Right cardiac atrium (tissue), 5 donors: ENCODE results near the gene C3orf18. TPM values are rescaled to one million over a fixed set of nuclear protein-coding genes. Genes with fewer than 3 reads are reported as not detected.

Experiments
- ATAC-seq, 2 donors: fragments of 200-7000 bp; cut with Tn5 transposase; one replicate each; pipeline versions ENCODE4 v1.8.0 to v1.9.1; 2020; ENCODE audit warnings: moderate library complexity in 2 of 2, mild to moderate bottlenecking in 1 of 2
- DNase-seq, 3 donors: peaks; one replicate each; pipeline ENCODE4 v3.0.0-alpha.2; 2020
- H3K27ac ChIP-seq: one replicate; pipeline ENCODE4 v1.5.1; 2013; ENCODE audit warnings: mild to moderate bottlenecking, low read length, control low read depth, moderate library complexity
- H3K27me3 ChIP-seq: one replicate; pipeline ENCODE4 v1.6.1; 2013; ENCODE audit not compliant: control insufficient read depth, insufficient read depth
- H3K4me1 ChIP-seq: one replicate; pipeline ENCODE4 v1.6.1; 2013; ENCODE audit warnings: low read length; ENCODE audit not compliant: control insufficient read depth, insufficient read depth
- H3K4me3 ChIP-seq: one replicate; pipeline ENCODE4 v1.5.1; 2013; ENCODE audit warnings: low read length, control low read depth
- H3K9me3 ChIP-seq: one replicate; pipeline ENCODE4 v1.6.1; 2013; ENCODE audit warnings: low read length; ENCODE audit not compliant: control insufficient read depth
- WGBS: extraction: QIAGEN DNeasy Blood & Tissue Kit; methylation state at CpG from one replicate; pipeline ENCODE4 v1.1.7; 2013; 5-methylcytosine and 5-hydroxymethylcytosine counted together
- intact Hi-C, 4 donors: fragments of 100-400 bp; cut with DNase I; formaldehyde crosslinking; loops; one replicate each; pipeline versions ENCODE4 v1.11.0 to v1.14.0; 2022 to 2023
- polyA plus RNA-seq: library from polyadenylated mRNA; stranded (reverse); fragments of 200-250 nt; gene quantifications from one replicate; pipeline ENCODE4 v1.2.3, GENCODE V29; 2013
- total RNA-seq, 4 donors: library from RNA; stranded (reverse); fragmentation: NEBNext Ultra II Directional; extraction: Animal tissue kit (Norgen Biotek cat#: 25700); gene quantifications; one replicate each; pipeline ENCODE4 v1.2.1, GENCODE V29; 2021
- donor health status: healthy with polysubstance abuse.
- donor health status: DM: no; HTN: yes; CAD: no.
- donor health status: DM: no; HTN: no; CAD: no.
- donor health status: DM: no; HTN: yes; CAD: no; lungs with severe emphysema.
- donor health status: DM: yes; HTN: yes; CAD: no.

The C3orf18 gene
- total and polyA plus RNA-seq, 5 donors: 27.2 to 44.2 (median 38.2) TPM

- 90% methylated on average over 4 of the region's 4 CpGs for WGBS
- Histone ChIP-seq H3K9me3 (no peaks in the 10 kb centered on the region), H3K27me3 (no peaks in the 10 kb centered on the region), H3K4me3 (no peak overlapping the region), H3K4me1 (peaks cover 20% of the 10 kb centered on the region), H3K27ac (no peak overlapping the region)
- DNase-seq (no peak), ATAC-seq (no peak)
- intact Hi-C loops: no loop called here
Observed at GRCh38 chr3:50588759-50589433, 21.3 kb upstream of the C3orf18 start.

- Histone ChIP-seq H3K4me1 (peaks cover 24% of the 10 kb centered on the region), H3K27ac (peak overlapping the region; percentile 53), H3K9me3 (no peaks in the 10 kb centered on the region), H3K4me3 (no peak overlapping the region), H3K27me3 (no peaks in the 10 kb centered on the region)
- intact Hi-C loops: no loop called here
- ATAC-seq: no peak
- peak in 2 of 3 donors; percentile 27 to 48 for DNase-seq
- 58% methylated on average over 17 of the region's 17 CpGs for WGBS
Observed at GRCh38 chr3:50587806-50588758, 20.5 kb upstream of the C3orf18 start.

- intact Hi-C loops: no loop called here
- 75% methylated on average over 6 of the region's 6 CpGs for WGBS
- Histone ChIP-seq H3K9me3 (no peaks in the 10 kb centered on the region), H3K4me3 (no peak overlapping the region), H3K27ac (peak overlapping the region; percentile 68), H3K27me3 (no peaks in the 10 kb centered on the region), H3K4me1 (peaks cover 26% of the 10 kb centered on the region)
- DNase-seq: peak in 2 of 3 donors; percentile 9 to 27
- ATAC-seq: peak; percentile 12 to 35
Observed at GRCh38 chr3:50587373-50587772, 19.8 kb upstream of the C3orf18 start.

GRCh38 chr3:50586763-50587070 lies 19.2 kb upstream of the C3orf18 start:
- ATAC-seq (no peak), DNase-seq (no peak)
- H3K27me3 ChIP-seq: no peaks in the 10 kb centered on the region
- peaks cover 32% of the 10 kb centered on the region for H3K4me1 ChIP-seq
- intact Hi-C loops: no loop called here
- no peaks in the 10 kb centered on the region for H3K9me3 ChIP-seq
- H3K4me3 ChIP-seq: no peak overlapping the region
- 72% methylated on average over 3 of the region's 3 CpGs for WGBS
- H3K27ac ChIP-seq: no peak overlapping the region

GRCh38 chr3:50585919-50586762 lies 18.6 kb upstream of the C3orf18 start:
- Histone ChIP-seq H3K4me3 (no peak overlapping the region), H3K9me3 (no peaks in the 10 kb centered on the region), H3K4me1 (peaks cover 38% of the 10 kb centered on the region), H3K27ac (no peak overlapping the region), H3K27me3 (no peaks in the 10 kb centered on the region)
- 90% methylated on average over 6 of the region's 6 CpGs for WGBS
- ATAC-seq (no peak), DNase-seq (peak in 2 of 3 donors; percentile 20 to 41)
- intact Hi-C loops: no loop called here

- H3K27me3 ChIP-seq: no peaks in the 10 kb centered on the region
- no peak overlapping the region for H3K4me3 ChIP-seq
- peak overlapping the region; percentile 88 for H3K27ac ChIP-seq
- no peaks in the 10 kb centered on the region for H3K9me3 ChIP-seq
- 47% methylated on average over 2 of the region's 2 CpGs for WGBS
- DNase-seq (no peak), ATAC-seq (no peak)
- intact Hi-C loops: no loop called here
- peaks cover 37% of the 10 kb centered on the region for H3K4me1 ChIP-seq
Observed at GRCh38 chr3:50584391-50584790, 16.8 kb upstream of the C3orf18 start.

GRCh38 chr3:50583897-50584296 lies 16.4 kb upstream of the C3orf18 start:
- H3K27me3 ChIP-seq: no peaks in the 10 kb centered on the region
- no peak overlapping the region for H3K4me3 ChIP-seq
- peak; percentile 78 to 81 for ATAC-seq
- no peaks in the 10 kb centered on the region for H3K9me3 ChIP-seq
- peaks cover 37% of the 10 kb centered on the region for H3K4me1 ChIP-seq
- 47% methylated on average over 6 of the region's 6 CpGs for WGBS
- DNase-seq: peak; percentile 83 to 92 (median 92)
- peak overlapping the region; percentile 88 for H3K27ac ChIP-seq
- intact Hi-C loops: no loop called here

GRCh38 chr3:50582083-50582482 lies 14.5 kb upstream of the C3orf18 start:
- ATAC-seq (no peak), DNase-seq (peak in 2 of 3 donors; percentile 33 to 62)
- Histone ChIP-seq H3K9me3 (no peaks in the 10 kb centered on the region), H3K4me1 (peaks cover 33% of the 10 kb centered on the region), H3K4me3 (no peak overlapping the region), H3K27me3 (no peaks in the 10 kb centered on the region), H3K27ac (peak overlapping the region; percentile 88)
- intact Hi-C loops: no loop called here
- WGBS: 54% methylated on average over 9 of the region's 9 CpGs

GRCh38 chr3:50581459-50581842 lies 13.9 kb upstream of the C3orf18 start:
- intact Hi-C loops: no loop called here
- DNase-seq (peak in 1 of 3 donors; percentile 34), ATAC-seq (no peak)
- Histone ChIP-seq H3K4me3 (no peak overlapping the region), H3K27me3 (no peaks in the 10 kb centered on the region), H3K4me1 (peaks cover 33% of the 10 kb centered on the region), H3K9me3 (no peaks in the 10 kb centered on the region), H3K27ac (peak overlapping the region; percentile 88)
- WGBS: 80% methylated on average over 2 of the region's 2 CpGs

- DNase-seq (peak in 1 of 3 donors; percentile 46), ATAC-seq (no peak)
- H3K27ac ChIP-seq: peak overlapping the region; percentile 88
- H3K4me1 ChIP-seq: peaks cover 33% of the 10 kb centered on the region
- intact Hi-C loops: no loop called here
- WGBS: 59% methylated on average over 9 of the region's 9 CpGs
- no peaks in the 10 kb centered on the region for H3K9me3 ChIP-seq
- no peak overlapping the region for H3K4me3 ChIP-seq
- H3K27me3 ChIP-seq: no peaks in the 10 kb centered on the region
Observed at GRCh38 chr3:50580683-50581458, 13.3 kb upstream of the C3orf18 start.
